ENCODE data around the gene MRGPRF. TPM values are rescaled to one million over a fixed set of nuclear protein-coding genes. Genes with fewer than 3 reads are reported as not detected.

The MRGPRF gene
- total RNA-seq, 3 donors from 2014 or later: 0.10 to 0.18 TPM; not detected in 1

DNA sequence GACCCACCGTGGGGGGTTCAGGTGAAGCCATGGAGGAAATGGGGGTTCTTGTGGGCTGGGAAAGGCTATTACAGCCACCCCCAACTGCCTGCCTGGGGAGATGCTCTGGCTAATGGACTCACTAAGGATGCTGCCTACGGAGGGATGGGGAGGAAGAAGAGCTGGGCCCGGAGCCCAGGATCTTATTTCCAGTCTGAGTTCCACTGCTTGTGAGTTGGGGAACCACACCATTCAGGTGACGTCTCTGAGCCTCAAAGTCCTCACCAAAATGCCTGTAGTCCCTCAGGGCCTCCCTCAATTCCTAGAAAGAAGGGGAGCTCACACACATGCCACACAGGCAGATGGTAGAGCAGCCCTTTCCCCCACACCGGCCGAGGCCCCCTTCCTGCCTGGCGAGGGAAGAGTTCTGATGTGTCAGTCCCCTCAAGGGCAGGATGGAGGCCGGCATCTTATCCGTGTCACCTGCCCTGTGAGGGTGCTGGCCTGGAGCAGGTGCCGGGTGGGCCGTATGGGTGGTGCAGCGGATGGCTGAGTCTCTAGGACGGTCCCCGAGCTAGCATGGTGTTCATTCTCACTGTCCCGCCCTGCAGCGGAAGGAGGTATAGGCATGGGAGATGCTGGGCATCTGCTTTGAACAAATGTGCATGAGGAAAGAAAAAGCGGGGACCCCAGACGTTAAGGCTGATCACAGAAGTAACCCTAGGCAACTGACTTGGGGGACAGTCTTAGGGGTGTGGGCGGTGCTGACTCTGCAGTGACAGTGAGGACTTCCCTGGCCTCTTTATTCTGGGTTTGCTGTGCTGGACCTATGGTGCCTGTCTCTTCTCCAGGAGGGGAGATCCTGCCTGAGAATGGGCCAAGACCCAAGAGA, 15.7 kb downstream of the MRGPRF start:
- Mint-ChIP-seq H3K4me3 (no peak overlapping the region), H3K27me3 (ENCODE audit: low read depth) (peaks cover 25% of the 10 kb centered on the region), H3K36me3 (ENCODE audit: insufficient read depth) (no peaks in the 10 kb centered on the region), H3K4me1 (ENCODE audit: low read depth) (peaks cover 3% of the 10 kb centered on the region), H3K9me3 (no peaks in the 10 kb centered on the region)
- ATAC-seq (no peak), DNase-seq (no peak)

DNA sequence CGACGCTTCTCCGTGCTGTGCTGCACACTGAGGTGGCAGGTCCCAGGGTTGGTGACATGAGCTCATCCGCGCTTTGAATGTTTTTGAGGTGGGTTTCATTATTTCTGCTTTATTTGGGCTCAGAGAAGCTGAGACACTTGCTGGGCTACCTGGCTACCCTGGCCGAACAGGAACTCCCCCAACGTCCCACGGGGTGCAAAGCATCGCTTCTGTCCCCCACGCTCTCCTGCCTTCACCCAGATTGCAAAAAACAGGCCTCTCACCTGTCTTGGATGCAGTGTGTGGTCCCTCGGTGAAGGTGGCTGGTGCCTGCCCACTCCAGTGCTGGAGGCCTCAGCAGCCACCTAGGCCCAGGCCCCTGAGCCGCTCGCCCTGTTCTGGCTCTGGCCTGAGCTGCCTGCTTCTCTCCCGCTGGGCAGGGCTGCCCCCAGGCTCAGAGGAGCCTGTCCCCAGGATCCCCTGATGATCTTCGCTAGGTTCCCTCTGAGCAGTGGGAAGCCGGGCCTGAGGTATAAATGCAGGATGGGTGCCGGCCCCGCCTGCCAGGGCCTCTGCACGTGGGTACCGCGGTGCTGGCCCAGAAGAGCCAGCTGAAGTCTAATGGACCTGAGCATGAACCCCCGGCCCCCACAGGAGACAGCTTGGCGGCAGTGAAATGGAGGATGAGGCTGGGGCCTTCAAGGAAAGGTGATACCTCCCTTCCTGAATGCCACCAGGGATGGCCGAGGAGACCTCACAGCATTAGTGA, 16.5 kb downstream of the MRGPRF start:
- ATAC-seq (no peak), DNase-seq (no peak)
- H3K36me3 Mint-ChIP-seq (ENCODE audit: insufficient read depth): no peaks in the 10 kb centered on the region
- H3K4me1 Mint-ChIP-seq (ENCODE audit: low read depth): peaks cover 3% of the 10 kb centered on the region
- H3K4me3 Mint-ChIP-seq: no peak overlapping the region
- H3K9me3 Mint-ChIP-seq: no peaks in the 10 kb centered on the region
- peaks cover 31% of the 10 kb centered on the region for H3K27me3 Mint-ChIP-seq (ENCODE audit: low read depth)

DNA sequence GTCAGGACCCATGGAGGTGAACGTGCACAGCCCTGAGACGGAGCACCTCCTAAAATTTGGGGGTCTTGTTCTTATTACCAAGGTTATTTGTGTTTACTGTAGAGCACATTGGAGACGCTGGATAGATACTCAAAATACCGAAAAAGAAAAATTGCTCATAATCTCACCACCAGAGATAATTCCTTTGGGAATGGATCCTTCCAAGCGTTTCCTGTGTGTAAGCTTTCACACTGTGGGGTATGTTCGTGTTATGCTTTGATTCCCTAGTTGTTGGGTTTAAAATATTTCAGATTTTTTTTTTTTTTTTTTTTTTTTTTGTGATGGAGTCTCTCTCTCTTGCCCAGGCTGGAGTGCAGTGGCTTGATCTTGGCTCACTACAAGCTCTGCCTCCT, 18.2 kb downstream of the MRGPRF start:
- ATAC-seq: no peak
- no peaks in the 10 kb centered on the region for H3K9me3 Mint-ChIP-seq
- H3K36me3 Mint-ChIP-seq (ENCODE audit: insufficient read depth): no peaks in the 10 kb centered on the region
- DNase-seq: no peak
- peaks cover 3% of the 10 kb centered on the region for H3K4me1 Mint-ChIP-seq (ENCODE audit: low read depth)
- peaks cover 31% of the 10 kb centered on the region for H3K27me3 Mint-ChIP-seq (ENCODE audit: low read depth)
- H3K4me3 Mint-ChIP-seq: no peak overlapping the region

DNA sequence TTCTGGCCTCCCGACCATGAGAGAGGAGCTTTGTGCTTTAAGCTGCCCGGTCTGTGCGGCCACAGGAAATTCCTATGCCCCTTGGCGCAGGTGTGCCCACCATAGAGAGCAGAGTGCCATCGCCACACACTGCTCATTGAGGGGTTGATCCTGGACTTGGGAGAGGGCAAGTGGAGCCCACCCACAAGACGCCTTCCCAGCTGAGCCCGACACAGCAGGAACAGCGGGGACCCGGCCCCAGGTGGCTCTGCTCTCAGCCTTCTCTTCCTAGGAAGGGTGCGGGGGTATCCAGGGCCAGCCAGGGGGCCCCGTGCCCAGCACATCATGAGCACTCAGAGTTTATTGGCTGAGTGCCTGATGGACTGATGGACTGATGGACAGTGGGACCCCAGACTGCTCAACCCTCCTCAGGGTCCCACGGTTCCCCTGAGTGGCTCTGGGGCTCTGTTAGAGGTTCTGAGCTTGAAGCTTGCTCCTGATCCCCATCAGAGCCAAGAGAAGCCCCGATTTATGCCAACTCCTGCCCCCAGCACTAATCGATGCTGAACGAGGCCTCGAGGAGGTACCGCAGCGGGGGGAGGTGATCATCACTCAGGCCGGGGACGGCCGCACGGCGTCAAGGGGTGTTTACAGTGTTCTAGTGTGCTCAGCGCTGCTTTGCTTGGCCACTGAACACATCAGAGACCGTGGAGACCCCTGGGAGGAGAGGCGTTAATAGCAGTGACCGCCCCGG, 18.7 kb downstream of the MRGPRF start:
- Mint-ChIP-seq H3K9me3 (no peaks in the 10 kb centered on the region), H3K36me3 (ENCODE audit: insufficient read depth) (no peaks in the 10 kb centered on the region), H3K4me1 (ENCODE audit: low read depth) (peaks cover 3% of the 10 kb centered on the region), H3K27me3 (ENCODE audit: low read depth) (peaks cover 29% of the 10 kb centered on the region), H3K4me3 (no peak overlapping the region)
- no peak for ATAC-seq
- no peak for DNase-seq

DNA sequence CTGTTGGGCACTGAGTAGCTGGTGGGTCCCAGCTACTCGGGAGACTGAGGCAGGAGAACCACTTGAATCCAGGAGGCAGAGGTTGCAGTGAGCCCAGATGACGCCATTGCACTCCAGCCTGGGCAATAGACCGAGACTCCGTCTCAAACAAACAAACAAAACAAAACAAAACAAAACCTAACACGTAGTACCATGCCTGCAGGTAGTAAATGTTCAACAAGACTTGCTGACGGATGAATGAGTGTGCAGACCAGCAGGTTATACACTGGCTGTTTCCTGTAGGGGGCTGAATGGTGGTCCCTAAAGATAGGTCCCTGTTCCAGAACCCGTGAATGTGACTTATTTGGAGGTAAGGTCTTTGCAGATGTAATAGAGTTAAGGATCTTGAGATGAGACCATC, 19.5 kb downstream of the MRGPRF start:
- Mint-ChIP-seq H3K9me3 (no peaks in the 10 kb centered on the region), H3K36me3 (ENCODE audit: insufficient read depth) (no peaks in the 10 kb centered on the region)
- no peak for ATAC-seq

DNA sequence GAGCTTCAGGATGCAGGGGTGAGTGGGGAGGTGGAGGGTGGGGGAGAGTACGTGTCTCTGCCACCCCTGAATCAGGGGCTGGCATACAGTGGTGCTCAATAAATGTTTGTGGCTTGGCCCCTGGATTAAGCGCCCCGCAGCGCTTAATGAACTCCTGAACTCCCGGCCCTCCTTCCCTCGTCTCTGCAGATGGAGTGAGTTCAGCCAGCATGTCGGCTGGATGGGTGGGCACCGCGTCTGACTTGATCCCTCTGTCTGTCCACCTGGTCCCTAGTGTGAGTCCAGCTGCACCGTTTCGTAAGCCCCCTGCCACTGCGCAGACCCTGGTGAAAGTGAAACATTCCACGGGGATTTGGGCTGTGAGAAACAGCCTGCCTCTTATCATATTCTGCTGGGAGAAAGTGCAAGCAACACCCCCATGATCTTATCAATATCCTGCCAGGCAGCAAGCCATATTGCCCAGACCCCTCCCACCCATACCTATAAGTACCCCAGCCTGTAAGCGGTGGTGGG, 20.2 kb downstream of the MRGPRF start:
- no peak for ATAC-seq
- Mint-ChIP-seq H3K4me1 (ENCODE audit: low read depth) (no peaks in the 10 kb centered on the region), H3K9me3 (no peaks in the 10 kb centered on the region), H3K4me3 (no peak overlapping the region), H3K36me3 (ENCODE audit: insufficient read depth) (no peaks in the 10 kb centered on the region), H3K27me3 (ENCODE audit: low read depth) (peaks cover 26% of the 10 kb centered on the region)
- DNase-seq: no peak

More for the DNA sequence above, 19.5 kb downstream of the MRGPRF start:
- Mint-ChIP-seq H3K4me3 (no peak overlapping the region), H3K4me1 (ENCODE audit: low read depth) (no peaks in the 10 kb centered on the region), H3K27me3 (ENCODE audit: low read depth) (peaks cover 28% of the 10 kb centered on the region)
- no peak for DNase-seq

DNA sequence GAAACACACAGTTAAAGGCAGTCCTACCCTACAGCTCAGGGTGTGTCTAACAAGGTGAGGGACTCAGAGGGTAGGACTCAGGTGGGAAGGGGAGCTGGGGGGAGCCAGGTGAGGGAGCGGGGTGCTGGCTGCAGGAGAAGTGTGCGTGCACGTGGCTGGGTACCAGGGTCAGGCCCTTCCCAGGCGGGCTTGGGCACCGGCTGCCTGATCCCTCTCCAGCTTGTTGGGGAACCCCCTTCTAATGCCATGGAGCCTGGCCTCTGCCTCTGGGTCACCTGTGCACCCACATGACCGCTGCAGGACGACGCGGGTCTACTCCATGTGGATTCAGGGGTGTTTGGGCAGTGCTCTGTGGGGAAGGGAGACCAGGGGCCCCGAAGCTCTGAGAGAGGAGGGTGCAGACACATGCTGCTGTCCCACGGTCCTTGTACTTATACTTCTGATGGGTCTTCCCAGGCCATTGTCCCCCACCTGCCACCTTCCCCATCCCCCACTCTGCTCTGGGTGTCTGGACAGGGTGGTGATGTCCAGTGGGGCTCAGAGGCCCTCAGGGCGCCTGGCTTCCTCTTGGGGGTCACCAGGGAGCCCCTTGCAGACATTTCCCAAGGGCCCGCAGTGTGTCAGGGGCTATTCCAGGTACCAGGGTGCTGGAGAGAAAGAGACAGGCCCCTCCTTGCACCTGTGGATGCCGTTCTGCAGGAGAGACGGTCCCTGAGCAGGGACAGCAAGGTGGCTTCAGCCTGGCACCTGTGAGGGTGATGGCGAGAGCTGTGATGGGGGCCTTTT, 21.9 kb downstream of the MRGPRF start:
- Mint-ChIP-seq H3K4me1 (ENCODE audit: low read depth) (no peaks in the 10 kb centered on the region), H3K36me3 (ENCODE audit: insufficient read depth) (peaks cover 10% of the 10 kb centered on the region), H3K9me3 (peaks cover 12% of the 10 kb centered on the region), H3K27me3 (ENCODE audit: low read depth) (peaks cover 40% of the 10 kb centered on the region), H3K4me3 (no peak overlapping the region)
- ATAC-seq (no peak), DNase-seq (no peak)

DNA sequence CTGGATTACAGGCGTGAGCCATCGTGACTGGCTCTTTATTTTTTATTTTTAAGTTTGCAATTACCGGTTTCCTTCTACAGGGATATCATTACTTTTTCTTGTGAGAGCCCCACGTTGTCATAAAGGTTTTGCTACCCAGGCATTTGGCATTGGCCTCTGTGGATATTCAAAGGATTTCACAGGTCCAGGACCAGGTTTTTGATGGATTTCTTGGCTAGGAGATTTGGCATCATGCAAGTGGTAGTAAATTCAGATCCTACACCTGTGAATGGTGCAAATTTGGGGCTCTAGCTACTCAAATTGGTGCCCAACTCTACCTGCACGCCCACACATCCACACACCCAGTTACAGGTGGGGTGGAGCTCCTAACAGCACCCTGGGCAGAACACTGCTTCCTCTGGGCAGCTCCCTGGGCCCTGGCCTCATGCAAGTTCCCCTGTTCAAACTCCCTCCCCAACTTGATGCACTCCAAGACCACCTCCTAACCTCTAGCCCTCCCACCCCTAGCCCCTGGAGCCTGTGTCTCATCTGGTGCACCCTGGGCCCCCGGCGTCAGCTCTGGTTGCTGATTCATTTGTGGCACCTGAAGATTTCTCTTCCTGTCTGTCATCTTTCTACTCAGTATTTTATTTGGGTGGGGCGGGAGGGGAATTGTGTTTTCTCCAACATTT, 23.0 kb downstream of the MRGPRF start:
- Mint-ChIP-seq H3K9me3 (peaks cover 12% of the 10 kb centered on the region), H3K27me3 (ENCODE audit: low read depth) (peaks cover 40% of the 10 kb centered on the region), H3K4me1 (ENCODE audit: low read depth) (no peaks in the 10 kb centered on the region), H3K4me3 (no peak overlapping the region), H3K36me3 (ENCODE audit: insufficient read depth) (peaks cover 10% of the 10 kb centered on the region)
- ATAC-seq: no peak
- DNase-seq: no peak

DNA sequence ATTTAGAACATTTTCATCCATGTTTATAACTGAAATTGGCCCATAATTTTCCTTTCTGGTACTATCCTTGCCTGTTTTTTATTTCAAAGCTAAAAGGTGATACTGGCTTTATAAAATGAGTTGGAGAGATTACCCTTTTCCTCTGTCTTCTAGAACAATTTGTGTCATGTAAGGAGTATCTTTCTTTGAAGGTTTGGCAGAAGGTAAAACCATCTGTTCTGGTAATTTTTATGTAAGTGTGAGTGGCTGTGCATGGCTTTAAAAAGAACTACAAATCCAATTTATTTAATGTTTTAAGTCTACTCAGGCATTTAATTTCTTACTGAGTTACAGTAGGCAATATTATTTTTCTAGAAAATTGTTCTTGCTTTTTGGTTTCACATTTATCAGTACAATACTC, 24.6 kb downstream of the MRGPRF start:
- H3K27me3 Mint-ChIP-seq (ENCODE audit: low read depth): peaks cover 28% of the 10 kb centered on the region
- H3K9me3 Mint-ChIP-seq: peaks cover 12% of the 10 kb centered on the region
- H3K36me3 Mint-ChIP-seq (ENCODE audit: insufficient read depth): peaks cover 10% of the 10 kb centered on the region
- DNase-seq (no peak), ATAC-seq (no peak)
- H3K4me3 Mint-ChIP-seq: no peak overlapping the region
- H3K4me1 Mint-ChIP-seq (ENCODE audit: low read depth): no peaks in the 10 kb centered on the region

DNA sequence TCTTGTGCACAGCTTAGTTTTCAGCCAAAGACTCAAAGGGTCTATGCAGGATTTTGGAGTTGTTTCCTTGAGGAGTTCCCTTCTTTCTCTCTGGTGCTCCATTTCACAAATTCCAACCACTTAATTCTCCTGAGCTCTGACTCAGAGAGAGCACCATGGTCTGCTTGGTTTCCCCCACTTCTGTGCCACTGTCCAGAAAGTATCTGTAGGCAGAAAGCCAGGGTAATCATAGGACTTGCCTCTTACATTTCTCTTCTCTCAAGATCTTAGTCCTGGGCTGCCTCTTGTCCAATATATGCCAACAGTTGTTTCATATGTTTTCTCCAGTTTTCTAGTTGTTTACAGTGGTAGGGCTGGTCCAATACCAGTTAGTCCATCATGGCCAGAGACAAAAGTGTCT, 25.8 kb downstream of the MRGPRF start:
- DNase-seq: no peak

DNA sequence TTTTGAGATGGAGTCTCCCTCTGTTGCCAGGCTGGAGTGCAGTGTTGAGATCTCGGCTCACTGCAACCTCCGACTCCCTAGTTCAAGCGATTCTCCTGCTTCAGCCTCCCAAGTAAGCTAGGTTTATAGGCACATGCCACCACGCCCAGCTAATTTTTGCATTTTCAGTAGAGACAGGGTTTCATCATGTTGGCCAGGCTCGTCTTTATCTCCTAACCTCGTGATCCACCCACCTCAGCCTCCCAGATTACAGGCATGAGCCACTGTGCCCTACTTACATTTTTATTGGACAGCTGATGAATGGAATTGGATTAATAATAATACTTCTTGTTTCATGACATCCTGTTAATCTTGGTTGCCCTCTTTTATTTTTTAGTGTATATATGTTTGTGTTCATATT, 29.2 kb downstream of the MRGPRF start:
- H3K36me3 Mint-ChIP-seq (ENCODE audit: insufficient read depth): peaks cover 10% of the 10 kb centered on the region
- no peaks in the 10 kb centered on the region for H3K4me1 Mint-ChIP-seq (ENCODE audit: low read depth)
- H3K27me3 Mint-ChIP-seq (ENCODE audit: low read depth): peaks cover 19% of the 10 kb centered on the region
- ATAC-seq (no peak), DNase-seq (no peak)
- H3K4me3 Mint-ChIP-seq: no peak overlapping the region
- H3K9me3 Mint-ChIP-seq: peaks cover 20% of the 10 kb centered on the region

More for the DNA sequence above, 25.8 kb downstream of the MRGPRF start:
- no peaks in the 10 kb centered on the region for H3K4me1 Mint-ChIP-seq (ENCODE audit: low read depth)
- H3K9me3 Mint-ChIP-seq: peaks cover 18% of the 10 kb centered on the region
- ATAC-seq: no peak
- peaks cover 10% of the 10 kb centered on the region for H3K36me3 Mint-ChIP-seq (ENCODE audit: insufficient read depth)
- H3K27me3 Mint-ChIP-seq (ENCODE audit: low read depth): peaks cover 20% of the 10 kb centered on the region
- H3K4me3 Mint-ChIP-seq: no peak overlapping the region

DNA sequence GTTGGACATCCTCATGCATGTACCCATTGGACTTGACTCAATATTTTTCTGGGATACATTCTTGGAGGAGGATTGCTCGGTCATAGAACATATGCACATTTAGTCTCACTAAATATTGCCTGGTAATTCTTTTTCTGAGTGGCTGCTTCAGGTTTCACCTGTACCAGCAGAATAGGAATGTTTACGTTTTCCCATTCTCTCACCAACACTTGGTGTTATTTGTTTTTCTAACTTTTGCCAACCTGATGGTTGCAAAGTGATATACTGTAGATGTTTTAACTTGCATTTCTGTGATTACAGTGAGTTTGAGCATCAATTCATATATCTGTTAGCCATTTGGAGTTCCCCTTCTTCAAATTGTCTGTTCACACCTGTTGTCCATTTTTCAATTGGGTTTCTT, 30.9 kb downstream of the MRGPRF start:
- H3K36me3 Mint-ChIP-seq (ENCODE audit: insufficient read depth): peaks cover 7% of the 10 kb centered on the region
- no peak for ATAC-seq

DNA sequence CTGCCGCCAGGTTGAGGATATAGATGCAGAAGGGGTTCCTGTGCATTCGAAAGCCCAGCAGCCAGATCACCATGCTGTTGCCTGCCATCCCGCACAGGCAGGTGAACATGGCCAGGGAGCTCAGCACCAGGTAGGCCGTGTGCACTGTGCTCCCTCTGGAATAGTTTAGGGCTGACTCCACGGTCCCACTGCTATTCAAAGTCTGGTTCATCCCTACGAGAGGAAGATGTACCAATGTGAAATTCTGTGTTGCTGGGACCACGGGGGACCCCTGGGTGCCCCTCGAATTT, 32.3 kb downstream of the MRGPRF start, which contains the start of gene MRGPRD:
Gene MRGPRD (minus strand): TSS at position 211 of the 290 bp plus-strand sequence. CDS start 0 bp downstream, at position 211.
- H3K4me3 Mint-ChIP-seq: no peak within 1 kb of the TSS
- H3K36me3 Mint-ChIP-seq (ENCODE audit: insufficient read depth): no peaks in the 10 kb centered on the region
- ATAC-seq (no peak), DNase-seq (no peak)
- H3K27me3 Mint-ChIP-seq (ENCODE audit: low read depth): peaks cover 7% of the 10 kb centered on the region
- H3K9me3 Mint-ChIP-seq: peaks cover 8% of the 10 kb centered on the region
- H3K4me1 Mint-ChIP-seq (ENCODE audit: low read depth): no peaks in the 10 kb centered on the region

More for the DNA sequence above, 30.9 kb downstream of the MRGPRF start:
- Mint-ChIP-seq H3K4me1 (ENCODE audit: low read depth) (no peaks in the 10 kb centered on the region), H3K9me3 (peaks cover 17% of the 10 kb centered on the region), H3K4me3 (no peak overlapping the region), H3K27me3 (ENCODE audit: low read depth) (peaks cover 16% of the 10 kb centered on the region)
- DNase-seq: no peak

Data from activated T-cell treated with anti-CD3 and anti-CD28 coated beads, Interleukin-2, amount 50 U/mL, for 4 hours (primary cell).